Measurements from ENCODE around the gene RSAD1.

DNA sequence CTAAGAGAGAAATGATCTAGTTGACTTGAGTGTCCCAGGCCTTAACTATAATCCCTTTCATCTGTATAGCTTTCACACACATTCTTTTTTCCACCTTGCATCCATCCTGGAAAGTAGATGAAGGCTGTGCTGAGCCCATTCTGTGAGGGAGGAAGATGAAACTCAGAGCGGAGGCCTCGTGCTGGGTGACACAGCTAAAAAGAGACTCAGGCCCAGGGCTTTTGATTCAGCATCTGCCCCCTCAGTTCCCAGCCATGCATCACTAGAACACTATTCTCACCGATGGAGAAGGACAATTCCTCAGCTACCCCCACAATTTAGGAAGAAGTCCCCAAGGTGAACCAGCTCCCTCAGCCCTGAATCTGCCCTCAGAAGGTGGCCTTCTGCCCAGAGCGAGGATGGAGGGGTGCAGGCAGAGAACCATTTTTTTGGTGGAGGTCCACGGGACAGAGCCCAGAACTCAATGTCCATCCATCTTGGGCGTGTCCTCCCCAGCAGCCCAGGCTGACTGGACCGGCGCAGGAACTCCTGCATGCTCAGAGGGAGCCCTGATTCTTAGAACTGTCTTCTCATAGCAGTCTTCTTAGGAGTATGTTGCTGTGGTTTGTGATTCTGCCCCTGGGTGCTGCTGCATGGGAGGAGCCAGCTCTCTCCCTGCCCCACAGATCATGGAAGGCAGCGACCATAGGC lies 23.8 kb downstream of the RSAD1 start:
- TF ChIP-seq EGR1 (IDR thresholded peaks at IDR 0.05; ENCODE audit: low read depth in 2 of 2) (no peak), TAF1 (conservative IDR thresholded peaks at IDR 0.05) (no peak), GABPA (IDR thresholded peaks at IDR 0.05 in 1 of 2, conservative IDR thresholded peaks at IDR 0.05 in 1 of 2) (no peak), YY1 (IDR thresholded peaks at IDR 0.05) (no peak)
- TF ChIP-seq, protein P1, sequence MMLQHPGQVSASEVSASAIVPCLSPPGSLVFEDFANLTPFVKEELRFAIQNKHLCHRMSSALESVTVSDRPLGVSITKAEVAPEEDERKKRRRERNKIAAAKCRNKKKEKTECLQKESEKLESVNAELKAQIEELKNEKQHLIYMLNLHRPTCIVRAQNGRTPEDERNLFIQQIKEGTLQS (IDR thresholded peaks at IDR 0.05): no peak
- TF ChIP-seq, protein P2, sequence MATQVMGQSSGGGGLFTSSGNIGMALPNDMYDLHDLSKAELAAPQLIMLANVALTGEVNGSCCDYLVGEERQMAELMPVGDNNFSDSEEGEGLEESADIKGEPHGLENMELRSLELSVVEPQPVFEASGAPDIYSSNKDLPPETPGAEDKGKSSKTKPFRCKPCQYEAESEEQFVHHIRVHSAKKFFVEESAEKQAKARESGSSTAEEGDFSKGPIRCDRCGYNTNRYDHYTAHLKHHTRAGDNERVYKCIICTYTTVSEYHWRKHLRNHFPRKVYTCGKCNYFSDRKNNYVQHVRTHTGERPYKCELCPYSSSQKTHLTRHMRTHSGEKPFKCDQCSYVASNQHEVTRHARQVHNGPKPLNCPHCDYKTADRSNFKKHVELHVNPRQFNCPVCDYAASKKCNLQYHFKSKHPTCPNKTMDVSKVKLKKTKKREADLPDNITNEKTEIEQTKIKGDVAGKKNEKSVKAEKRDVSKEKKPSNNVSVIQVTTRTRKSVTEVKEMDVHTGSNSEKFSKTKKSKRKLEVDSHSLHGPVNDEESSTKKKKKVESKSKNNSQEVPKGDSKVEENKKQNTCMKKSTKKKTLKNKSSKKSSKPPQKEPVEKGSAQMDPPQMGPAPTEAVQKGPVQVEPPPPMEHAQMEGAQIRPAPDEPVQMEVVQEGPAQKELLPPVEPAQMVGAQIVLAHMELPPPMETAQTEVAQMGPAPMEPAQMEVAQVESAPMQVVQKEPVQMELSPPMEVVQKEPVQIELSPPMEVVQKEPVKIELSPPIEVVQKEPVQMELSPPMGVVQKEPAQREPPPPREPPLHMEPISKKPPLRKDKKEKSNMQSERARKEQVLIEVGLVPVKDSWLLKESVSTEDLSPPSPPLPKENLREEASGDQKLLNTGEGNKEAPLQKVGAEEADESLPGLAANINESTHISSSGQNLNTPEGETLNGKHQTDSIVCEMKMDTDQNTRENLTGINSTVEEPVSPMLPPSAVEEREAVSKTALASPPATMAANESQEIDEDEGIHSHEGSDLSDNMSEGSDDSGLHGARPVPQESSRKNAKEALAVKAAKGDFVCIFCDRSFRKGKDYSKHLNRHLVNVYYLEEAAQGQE (IDR thresholded peaks at IDR 0.05): no peak
- TF ChIP-seq, protein P3, sequence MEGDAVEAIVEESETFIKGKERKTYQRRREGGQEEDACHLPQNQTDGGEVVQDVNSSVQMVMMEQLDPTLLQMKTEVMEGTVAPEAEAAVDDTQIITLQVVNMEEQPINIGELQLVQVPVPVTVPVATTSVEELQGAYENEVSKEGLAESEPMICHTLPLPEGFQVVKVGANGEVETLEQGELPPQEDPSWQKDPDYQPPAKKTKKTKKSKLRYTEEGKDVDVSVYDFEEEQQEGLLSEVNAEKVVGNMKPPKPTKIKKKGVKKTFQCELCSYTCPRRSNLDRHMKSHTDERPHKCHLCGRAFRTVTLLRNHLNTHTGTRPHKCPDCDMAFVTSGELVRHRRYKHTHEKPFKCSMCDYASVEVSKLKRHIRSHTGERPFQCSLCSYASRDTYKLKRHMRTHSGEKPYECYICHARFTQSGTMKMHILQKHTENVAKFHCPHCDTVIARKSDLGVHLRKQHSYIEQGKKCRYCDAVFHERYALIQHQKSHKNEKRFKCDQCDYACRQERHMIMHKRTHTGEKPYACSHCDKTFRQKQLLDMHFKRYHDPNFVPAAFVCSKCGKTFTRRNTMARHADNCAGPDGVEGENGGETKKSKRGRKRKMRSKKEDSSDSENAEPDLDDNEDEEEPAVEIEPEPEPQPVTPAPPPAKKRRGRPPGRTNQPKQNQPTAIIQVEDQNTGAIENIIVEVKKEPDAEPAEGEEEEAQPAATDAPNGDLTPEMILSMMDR (IDR thresholded peaks at IDR 0.05; ENCODE audit: low read depth, low read length, missing input control): no peak
- TF ChIP-seq, protein P4, sequence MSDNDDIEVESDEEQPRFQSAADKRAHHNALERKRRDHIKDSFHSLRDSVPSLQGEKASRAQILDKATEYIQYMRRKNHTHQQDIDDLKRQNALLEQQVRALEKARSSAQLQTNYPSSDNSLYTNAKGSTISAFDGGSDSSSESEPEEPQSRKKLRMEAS (IDR thresholded peaks at IDR 0.05): no peak

Data from liver (tissue), 3 donors.